ENCODE data around the gene LOX. TPM values are rescaled to one million over a fixed set of nuclear protein-coding genes. Genes with fewer than 3 reads are reported as not detected.

LOX gene
- total and polyA plus RNA-seq, 9 of the 15 experiments (the other 6 are each of a cell fraction or from before 2014, with no cell fraction given) = 0.06 to 0.09 TPM; not detected in 7

DNA sequence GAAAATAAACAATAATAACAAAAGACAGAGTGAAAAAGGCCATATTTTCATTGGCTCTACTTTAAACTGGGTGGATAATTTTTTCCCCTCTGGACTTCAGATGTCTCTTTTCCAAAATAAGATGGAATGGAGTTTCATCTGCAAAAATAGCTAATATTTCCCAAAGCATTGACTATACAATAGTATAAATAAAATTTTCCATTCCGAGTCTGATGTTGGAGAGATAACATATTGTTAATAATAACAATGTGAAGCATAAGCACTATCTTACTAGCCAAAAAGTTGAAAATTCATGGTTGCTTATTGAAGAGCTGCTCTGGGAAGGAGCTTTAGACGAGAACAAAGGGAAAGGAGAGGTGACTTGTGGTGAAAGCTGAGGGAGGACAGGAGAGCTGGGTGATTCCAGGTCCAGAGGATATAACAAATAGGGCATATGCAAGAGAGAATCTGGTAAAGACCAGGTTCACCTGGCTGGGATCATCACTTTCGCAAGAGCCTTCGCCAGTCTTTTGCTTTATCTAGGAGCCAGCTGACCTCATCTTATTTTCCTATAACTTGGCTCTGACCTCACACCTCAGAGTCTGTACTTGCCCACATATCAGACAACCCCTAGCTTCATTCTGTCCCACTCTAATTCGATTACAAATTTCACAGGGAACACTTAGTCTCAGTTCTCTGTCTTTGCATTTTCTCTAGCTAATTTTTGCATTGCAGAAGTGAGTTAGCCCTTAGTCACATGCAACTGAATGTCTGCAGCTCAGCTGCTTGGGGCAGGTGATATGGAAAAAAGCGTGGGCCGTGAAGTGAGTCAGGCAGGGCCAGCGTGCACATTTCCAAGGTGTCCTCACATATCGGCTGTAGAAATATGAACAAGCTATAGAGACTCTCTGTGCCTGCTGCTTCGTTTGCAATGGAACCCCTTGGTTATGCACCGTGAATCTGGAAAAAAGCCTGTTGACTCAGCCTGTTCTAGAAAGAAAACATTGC lies 43.7 kb upstream of the LOX start (continued):
- TF ChIP-seq, protein P1, sequence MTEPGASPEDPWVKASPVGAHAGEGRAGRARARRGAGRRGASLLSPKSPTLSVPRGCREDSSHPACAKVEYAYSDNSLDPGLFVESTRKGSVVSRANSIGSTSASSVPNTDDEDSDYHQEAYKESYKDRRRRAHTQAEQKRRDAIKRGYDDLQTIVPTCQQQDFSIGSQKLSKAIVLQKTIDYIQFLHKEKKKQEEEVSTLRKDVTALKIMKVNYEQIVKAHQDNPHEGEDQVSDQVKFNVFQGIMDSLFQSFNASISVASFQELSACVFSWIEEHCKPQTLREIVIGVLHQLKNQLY (CRISPR knock-in tag; conservative IDR thresholded peaks at IDR 0.05) = no peak
- TF ChIP-seq, protein P2, sequence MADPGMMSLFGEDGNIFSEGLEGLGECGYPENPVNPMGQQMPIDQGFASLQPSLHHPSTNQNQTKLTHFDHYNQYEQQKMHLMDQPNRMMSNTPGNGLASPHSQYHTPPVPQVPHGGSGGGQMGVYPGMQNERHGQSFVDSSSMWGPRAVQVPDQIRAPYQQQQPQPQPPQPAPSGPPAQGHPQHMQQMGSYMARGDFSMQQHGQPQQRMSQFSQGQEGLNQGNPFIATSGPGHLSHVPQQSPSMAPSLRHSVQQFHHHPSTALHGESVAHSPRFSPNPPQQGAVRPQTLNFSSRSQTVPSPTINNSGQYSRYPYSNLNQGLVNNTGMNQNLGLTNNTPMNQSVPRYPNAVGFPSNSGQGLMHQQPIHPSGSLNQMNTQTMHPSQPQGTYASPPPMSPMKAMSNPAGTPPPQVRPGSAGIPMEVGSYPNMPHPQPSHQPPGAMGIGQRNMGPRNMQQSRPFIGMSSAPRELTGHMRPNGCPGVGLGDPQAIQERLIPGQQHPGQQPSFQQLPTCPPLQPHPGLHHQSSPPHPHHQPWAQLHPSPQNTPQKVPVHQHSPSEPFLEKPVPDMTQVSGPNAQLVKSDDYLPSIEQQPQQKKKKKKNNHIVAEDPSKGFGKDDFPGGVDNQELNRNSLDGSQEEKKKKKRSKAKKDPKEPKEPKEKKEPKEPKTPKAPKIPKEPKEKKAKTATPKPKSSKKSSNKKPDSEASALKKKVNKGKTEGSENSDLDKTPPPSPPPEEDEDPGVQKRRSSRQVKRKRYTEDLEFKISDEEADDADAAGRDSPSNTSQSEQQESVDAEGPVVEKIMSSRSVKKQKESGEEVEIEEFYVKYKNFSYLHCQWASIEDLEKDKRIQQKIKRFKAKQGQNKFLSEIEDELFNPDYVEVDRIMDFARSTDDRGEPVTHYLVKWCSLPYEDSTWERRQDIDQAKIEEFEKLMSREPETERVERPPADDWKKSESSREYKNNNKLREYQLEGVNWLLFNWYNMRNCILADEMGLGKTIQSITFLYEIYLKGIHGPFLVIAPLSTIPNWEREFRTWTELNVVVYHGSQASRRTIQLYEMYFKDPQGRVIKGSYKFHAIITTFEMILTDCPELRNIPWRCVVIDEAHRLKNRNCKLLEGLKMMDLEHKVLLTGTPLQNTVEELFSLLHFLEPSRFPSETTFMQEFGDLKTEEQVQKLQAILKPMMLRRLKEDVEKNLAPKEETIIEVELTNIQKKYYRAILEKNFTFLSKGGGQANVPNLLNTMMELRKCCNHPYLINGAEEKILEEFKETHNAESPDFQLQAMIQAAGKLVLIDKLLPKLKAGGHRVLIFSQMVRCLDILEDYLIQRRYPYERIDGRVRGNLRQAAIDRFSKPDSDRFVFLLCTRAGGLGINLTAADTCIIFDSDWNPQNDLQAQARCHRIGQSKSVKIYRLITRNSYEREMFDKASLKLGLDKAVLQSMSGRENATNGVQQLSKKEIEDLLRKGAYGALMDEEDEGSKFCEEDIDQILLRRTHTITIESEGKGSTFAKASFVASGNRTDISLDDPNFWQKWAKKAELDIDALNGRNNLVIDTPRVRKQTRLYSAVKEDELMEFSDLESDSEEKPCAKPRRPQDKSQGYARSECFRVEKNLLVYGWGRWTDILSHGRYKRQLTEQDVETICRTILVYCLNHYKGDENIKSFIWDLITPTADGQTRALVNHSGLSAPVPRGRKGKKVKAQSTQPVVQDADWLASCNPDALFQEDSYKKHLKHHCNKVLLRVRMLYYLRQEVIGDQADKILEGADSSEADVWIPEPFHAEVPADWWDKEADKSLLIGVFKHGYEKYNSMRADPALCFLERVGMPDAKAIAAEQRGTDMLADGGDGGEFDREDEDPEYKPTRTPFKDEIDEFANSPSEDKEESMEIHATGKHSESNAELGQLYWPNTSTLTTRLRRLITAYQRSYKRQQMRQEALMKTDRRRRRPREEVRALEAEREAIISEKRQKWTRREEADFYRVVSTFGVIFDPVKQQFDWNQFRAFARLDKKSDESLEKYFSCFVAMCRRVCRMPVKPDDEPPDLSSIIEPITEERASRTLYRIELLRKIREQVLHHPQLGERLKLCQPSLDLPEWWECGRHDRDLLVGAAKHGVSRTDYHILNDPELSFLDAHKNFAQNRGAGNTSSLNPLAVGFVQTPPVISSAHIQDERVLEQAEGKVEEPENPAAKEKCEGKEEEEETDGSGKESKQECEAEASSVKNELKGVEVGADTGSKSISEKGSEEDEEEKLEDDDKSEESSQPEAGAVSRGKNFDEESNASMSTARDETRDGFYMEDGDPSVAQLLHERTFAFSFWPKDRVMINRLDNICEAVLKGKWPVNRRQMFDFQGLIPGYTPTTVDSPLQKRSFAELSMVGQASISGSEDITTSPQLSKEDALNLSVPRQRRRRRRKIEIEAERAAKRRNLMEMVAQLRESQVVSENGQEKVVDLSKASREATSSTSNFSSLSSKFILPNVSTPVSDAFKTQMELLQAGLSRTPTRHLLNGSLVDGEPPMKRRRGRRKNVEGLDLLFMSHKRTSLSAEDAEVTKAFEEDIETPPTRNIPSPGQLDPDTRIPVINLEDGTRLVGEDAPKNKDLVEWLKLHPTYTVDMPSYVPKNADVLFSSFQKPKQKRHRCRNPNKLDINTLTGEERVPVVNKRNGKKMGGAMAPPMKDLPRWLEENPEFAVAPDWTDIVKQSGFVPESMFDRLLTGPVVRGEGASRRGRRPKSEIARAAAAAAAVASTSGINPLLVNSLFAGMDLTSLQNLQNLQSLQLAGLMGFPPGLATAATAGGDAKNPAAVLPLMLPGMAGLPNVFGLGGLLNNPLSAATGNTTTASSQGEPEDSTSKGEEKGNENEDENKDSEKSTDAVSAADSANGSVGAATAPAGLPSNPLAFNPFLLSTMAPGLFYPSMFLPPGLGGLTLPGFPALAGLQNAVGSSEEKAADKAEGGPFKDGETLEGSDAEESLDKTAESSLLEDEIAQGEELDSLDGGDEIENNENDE (IDR thresholded peaks at IDR 0.05; ENCODE audit: low read depth, low read length) = no peak
- TF ChIP-seq HNRNPLL (IDR thresholded peaks at IDR 0.05; ENCODE audit: low read depth, low read length, poor library complexity, severe bottlenecking) (no peak), ARHGAP35 (IDR thresholded peaks at IDR 0.05; ENCODE audit: partially characterized antibody) (no peak), SMARCA5 (IDR thresholded peaks at IDR 0.05) (no peak), HIVEP1 (CRISPR knock-in tag; IDR thresholded peaks at IDR 0.05) (no peak), ZNF444 (CRISPR knock-in tag; IDR thresholded peaks at IDR 0.05) (no peak), EP400 (IDR thresholded peaks at IDR 0.05) (no peak), ZNF217 (CRISPR knock-in tag; IDR thresholded peaks at IDR 0.05) (no peak)
- TF ChIP-seq, protein P3, sequence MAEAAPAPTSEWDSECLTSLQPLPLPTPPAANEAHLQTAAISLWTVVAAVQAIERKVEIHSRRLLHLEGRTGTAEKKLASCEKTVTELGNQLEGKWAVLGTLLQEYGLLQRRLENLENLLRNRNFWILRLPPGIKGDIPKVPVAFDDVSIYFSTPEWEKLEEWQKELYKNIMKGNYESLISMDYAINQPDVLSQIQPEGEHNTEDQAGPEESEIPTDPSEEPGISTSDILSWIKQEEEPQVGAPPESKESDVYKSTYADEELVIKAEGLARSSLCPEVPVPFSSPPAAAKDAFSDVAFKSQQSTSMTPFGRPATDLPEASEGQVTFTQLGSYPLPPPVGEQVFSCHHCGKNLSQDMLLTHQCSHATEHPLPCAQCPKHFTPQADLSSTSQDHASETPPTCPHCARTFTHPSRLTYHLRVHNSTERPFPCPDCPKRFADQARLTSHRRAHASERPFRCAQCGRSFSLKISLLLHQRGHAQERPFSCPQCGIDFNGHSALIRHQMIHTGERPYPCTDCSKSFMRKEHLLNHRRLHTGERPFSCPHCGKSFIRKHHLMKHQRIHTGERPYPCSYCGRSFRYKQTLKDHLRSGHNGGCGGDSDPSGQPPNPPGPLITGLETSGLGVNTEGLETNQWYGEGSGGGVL (CRISPR knock-in tag; IDR thresholded peaks at IDR 0.05) = no peak
- TF ChIP-seq, protein P4, sequence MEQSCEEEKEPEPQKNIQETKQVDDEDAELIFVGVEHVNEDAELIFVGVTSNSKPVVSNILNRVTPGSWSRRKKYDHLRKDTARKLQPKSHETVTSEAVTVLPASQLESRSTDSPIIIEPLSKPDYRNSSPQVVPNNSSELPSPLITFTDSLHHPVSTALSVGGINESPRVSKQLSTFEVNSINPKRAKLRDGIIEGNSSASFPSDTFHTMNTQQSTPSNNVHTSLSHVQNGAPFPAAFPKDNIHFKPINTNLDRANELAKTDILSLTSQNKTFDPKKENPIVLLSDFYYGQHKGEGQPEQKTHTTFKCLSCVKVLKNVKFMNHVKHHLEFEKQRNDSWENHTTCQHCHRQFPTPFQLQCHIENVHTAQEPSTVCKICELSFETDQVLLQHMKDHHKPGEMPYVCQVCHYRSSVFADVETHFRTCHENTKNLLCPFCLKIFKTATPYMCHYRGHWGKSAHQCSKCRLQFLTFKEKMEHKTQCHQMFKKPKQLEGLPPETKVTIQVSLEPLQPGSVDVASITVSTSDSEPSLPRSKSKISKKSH (CRISPR knock-in tag; IDR thresholded peaks at IDR 0.05) = no peak

All from K562 (cell line).